ENCODE measurements around the gene PXYLP1.
"Not testable (repeated sequence)": the region's sequence is repeated elsewhere in the genome, so short reads cannot be mapped to it uniquely, and the experiment has no call there.

Gene PXYLP1, protein sequence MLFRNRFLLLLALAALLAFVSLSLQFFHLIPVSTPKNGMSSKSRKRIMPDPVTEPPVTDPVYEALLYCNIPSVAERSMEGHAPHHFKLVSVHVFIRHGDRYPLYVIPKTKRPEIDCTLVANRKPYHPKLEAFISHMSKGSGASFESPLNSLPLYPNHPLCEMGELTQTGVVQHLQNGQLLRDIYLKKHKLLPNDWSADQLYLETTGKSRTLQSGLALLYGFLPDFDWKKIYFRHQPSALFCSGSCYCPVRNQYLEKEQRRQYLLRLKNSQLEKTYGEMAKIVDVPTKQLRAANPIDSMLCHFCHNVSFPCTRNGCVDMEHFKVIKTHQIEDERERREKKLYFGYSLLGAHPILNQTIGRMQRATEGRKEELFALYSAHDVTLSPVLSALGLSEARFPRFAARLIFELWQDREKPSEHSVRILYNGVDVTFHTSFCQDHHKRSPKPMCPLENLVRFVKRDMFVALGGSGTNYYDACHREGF

DNA sequence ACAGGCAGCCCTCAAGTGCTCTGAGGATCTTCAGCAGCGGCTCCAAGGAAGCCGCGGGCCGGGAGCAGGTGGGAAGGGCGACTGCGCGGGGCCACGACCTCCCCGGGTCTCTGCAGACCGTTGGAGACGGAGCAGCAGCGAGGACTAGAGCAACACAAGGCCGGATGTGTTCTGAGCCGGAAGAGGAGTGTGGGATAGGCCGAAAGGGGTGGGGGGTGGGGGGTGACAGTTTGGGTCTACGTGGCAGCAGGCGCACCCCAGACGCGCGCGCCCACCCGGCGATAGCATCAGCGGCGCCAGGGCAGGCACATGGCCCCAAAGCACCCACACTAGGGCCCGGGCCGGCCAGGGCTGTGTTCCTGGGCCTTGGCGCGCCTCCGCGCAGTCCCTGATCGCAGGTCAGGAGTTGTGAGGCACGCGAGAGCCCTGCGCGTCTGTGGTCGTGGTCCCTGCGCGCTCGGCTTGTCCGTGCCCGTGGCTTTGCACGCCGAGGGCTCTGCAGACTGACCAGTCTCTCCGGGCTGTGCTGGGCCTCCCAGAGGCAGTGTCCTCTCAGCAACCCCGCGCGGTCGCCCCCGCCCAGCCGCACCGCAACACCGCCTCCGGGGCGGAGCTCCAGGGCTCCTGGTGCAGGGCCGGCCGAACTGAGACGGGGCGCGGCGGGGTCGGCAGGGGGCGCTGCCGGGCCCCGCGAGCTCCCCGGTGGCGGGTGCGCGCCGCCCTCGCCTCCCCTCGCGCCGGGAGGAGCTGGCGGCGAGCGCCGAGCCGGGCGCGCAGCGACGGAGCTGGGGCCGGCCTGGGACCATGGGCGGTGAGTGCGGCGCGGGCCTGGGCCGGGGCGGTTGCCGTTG, at the start of gene PXYLP1:
Gene PXYLP1 (plus strand): TSS at position 725 of the 851 bp plus-strand sequence. CDS start 28,351 bp downstream, outside the sequence.
- DNase-seq: peak; percentile 26

DNA sequence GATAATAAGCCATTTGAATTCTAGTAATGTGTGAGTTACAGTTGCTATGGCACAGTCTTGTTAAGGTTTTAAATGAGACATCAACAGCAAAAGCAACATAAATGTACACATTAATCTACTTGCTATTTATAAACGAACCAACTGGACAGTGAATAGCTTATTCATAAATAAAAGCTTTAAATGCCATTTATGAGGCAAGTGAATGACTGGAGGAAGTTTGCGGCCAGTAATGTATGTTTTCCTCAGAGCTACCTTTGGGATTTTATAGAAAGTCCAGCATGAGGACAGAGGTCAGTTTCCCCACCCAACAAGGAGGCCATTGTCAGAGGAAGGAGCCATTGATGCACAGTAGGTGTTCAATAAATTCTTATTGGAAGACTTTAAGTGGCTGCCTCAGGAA, 48.0 kb upstream of the PXYLP1 start:
- no peak for DNase-seq

DNA sequence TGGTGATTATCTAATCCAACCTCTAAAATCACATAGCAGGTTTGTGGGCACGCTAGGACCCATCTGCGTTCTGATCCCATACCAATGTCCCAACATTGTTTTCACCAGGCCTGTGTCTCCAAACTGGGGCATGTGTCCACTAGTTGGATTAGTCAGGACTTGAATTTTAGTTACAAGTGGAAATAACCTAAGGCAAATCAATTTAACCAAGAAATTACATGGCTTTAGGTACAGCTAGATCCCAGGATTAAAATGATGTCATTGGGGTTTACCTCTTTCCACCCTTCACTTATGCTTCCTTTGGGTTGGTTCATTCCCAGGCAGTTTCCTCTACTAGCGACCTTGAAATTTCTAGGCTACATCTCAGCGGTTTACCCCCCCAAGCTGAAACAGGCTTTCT, 47.2 kb upstream of the PXYLP1 start:
- no peak for DNase-seq

DNA sequence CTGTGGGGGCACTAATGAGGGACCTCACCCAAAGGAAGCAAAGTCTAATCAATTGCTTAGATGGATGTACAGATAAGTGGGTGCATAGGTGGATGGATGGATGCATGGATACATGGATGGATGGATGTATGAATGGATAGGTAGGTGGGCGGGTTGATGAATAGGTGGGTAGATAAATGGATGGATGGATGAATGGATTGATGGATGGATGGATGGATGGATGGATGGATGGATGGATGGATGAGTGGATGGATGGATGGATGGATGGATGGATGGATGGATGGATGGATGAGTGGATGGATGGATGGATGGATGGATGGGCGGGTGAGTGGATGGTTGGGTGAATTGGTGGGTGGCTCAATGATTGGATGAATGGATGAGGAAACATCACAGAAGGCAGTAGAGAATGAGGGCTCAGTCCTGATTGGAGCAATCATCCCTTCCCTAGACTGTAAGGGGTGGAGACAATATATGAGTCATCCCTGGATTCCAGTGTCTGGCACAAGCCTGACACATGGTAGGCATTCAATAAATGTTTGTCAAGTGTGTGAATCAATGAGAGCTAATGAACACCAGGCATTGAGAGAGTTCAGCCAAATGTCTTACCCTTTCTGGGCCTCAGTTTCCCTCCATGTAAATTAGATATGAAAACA, 40.4 kb upstream of the PXYLP1 start:
- DNase-seq: no peak

DNA sequence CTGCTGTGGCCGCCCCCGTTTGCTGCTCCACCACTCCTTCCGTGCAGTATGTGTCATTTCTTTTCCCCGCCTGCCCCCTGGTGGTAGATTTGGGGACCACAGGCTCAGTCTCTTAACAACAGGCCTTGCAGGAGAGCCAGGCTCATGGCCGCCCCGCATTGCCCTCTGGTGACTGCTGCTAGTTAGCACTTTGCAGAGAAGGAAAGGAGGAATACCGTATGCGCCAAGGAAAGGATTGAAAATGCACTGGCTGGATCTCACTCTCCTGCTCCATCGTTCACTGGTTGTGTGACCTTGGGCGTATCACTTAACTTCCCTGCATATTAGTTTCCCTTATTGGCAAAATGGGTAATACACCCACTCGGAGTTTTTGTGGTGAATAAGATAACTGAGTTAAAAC, 39.3 kb upstream of the PXYLP1 start:
- DNase-seq: peak; percentile 91

DNA sequence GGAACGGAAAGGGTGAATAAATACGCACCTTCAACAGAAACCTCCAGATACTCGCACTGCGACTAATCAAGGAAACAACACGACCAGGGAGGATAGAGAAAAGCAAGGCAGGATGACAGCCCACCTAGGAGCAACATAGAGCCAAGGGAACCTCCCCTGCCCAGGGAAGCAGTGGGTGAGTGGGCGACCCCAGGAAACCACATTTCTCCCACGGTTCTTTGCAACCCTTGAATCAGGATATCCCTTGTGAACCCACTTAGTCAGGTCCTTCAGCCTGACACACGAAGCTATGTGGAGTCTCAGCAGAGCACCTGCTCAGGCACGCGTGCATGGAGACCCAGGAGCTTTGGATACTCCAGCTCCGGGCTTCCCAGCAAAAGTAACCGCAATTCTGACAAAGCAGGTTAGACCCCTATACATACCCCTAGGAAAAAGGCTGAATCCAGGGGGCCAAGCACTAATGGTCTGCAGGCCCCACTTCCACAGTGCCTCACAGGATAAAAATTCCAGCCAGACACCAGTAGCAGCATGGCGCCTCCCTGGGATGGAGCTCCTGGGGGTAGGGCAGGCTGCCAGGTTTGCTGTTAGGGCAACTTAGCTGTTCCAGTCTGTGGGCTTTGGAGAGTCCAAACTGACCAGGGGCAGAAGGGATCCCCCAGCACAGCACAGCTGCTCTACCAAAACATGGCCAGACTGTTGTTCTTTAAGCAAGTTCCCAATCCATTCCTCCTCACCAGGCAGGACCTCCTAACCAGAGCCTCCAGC, 38.4 kb upstream of the PXYLP1 start:
- DNase-seq: no peak

DNA sequence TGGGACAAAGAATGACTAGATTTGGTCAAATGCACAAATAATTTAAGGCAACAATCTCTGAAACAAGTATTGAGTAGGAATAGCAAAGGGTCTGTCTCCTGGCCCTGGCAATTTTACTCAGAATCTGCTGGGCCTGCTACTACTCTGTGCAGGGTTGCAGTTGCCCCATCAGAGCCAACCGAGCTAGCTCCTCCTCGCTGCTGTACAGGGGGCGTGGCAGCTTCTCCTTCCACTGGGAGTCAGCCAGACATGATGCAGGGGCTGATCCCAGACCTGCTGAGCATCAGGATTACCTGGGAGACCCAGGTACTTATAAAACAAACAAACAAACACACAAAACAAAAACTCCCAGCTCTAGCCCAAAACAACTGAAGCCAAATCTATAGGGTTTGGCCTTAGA, 30.5 kb upstream of the PXYLP1 start:
- no peak for DNase-seq

DNA sequence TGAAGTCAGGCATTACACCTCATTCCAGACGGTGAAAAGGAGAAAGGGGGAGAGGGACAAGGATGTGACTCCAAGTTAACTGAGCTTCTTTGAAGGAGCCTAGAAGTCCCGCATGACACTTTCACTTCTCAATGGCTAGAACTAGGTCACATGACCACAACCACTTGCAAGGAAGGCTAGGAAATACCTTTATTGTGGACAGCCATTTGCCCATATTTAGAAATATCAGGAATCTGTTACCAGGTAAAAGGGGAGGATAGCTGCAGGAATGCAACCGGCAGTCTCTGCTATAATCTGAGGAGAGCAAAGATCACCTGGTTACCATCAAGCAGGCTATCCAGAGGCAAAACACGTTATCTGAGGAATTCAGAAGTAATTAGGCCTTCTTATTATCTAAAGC, 28.9 kb upstream of the PXYLP1 start:
- no peak for DNase-seq

DNA sequence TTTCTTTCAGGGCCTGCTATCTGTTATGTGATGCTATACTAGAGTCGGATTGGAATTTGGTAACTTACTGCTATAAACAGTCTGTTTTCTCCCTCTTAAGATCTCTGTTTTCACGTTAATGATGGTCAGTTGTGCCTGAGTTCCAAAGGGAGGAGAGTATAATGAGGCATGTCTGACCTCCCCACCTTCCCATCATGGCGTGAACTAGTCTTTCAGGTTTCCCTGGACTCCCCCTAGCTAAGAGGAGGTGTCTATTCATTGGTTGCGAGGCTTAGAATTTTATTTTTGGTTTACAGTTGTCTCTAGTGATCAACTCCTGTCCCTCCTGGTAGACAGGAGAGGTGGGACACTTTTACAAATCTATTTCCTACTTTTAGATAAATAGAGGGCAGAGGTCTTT, 27.8 kb upstream of the PXYLP1 start:
- DNase-seq: no peak

DNA sequence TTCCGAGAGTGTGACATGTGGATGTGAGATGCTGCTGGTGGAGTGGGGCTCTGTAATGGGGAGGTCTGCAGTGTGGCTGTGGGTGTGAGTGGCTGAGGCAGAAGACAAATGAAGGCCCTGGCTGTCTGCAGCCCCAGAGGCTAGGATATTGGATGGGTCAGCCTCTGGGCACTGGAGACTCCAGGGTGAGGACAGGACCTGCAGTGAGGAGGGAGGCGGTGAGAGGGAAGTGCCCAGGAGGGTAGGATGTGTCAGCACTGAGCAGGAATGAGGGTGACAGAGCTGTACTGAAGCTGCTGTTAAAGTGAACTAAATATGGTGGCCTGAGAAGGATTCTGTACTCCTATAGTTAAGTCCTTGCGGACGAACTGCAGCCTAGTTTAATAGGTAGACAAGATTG, 27.3 kb upstream of the PXYLP1 start:
- DNase-seq: no peak

DNA sequence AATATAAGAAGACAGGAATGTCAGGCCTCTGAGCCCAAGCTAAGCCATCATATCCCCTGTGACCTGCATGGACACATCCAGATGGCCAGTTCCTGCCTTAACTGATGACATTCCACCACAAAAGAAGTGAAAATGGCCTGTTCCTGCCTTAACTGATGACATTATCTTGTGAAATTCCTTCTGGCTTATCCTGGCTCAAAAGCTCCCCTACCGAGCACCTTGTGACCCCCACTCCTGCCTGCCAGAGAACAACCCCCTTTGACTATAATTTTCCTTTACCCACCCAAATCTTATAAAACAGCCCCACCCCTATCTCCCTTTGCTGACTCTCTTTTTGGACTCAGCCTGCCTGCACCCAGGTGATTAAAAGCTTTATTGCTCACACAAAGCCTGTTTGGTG, 20.3 kb upstream of the PXYLP1 start:
- DNase-seq: not testable (repeated sequence)

DNA sequence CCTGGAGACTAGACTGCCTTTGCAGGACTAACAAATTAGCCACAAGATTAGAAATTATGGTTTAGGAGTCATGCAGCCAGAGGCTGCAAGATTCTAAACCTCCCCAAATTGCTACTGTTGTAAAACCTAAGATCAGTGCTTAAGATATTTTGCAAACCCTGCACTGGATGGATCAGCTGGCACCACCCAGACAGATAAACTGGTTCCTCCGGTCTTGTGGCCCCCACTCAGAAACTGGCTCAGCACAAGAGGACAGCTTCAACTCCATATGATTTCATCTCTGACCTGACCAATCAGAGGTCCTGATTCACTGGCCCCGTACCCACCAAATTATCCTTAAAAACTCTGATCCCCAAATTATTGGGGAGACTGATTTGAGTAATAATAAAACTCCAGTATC, 19.5 kb upstream of the PXYLP1 start:
- no peak for DNase-seq

DNA sequence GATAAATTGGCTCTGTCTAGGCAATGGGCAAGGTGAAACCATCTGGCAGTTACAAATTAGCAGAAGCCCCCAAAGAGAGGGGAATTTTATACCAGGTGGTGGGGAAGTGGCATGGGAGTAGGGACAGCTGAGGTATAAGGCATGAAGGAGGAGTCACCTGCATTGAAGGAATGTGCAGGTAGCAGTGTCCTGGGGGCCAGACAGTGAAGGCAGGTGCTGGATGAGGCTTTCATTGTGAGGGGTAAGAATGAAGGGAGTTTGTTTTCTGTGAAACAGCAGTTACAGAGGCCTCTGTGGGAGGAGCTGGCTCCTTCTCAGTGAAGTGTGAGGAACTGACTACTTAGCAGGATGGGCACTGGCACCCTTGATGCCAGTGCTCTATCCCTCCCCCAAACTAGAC, 19.1 kb upstream of the PXYLP1 start:
- no peak for DNase-seq

DNA sequence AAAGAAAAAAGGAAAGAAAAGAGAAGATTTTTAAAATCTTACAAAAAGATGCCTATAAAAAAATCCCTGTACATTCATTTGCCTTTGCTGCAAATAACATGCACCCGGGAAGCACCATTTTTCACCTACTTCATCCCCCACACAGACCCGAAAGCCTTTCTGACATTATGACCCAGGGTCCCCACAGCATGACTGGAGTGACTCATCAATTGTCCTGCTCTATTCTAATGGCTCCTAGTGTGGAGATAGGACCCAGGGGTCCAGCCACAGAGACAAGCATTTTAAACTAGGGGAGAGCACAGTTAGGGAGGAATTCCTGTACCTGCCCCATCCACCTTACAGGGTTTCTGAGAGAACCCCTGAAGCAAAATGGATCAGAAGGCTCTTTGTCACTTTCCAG, 14.7 kb upstream of the PXYLP1 start:
- no peak for DNase-seq

DNA sequence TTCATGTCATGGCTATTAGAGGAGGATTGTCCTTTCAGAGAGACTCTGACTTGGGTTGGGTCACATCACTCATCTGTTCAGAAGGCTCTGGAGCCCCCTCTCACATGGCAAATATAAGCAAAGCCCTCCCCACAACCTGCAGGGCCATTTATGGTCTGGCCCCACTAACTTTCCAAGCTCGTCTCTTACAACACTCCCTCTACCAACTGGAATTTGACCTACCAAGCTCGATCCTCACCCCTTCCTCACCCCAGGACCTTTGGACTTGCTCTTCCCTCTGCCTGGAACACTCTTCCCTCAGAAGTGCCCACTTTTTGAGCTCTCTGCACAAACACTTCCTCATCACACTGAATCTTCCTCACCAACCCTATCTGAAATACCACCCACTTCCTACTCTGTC, 14.2 kb upstream of the PXYLP1 start:
- DNase-seq: no peak

DNA sequence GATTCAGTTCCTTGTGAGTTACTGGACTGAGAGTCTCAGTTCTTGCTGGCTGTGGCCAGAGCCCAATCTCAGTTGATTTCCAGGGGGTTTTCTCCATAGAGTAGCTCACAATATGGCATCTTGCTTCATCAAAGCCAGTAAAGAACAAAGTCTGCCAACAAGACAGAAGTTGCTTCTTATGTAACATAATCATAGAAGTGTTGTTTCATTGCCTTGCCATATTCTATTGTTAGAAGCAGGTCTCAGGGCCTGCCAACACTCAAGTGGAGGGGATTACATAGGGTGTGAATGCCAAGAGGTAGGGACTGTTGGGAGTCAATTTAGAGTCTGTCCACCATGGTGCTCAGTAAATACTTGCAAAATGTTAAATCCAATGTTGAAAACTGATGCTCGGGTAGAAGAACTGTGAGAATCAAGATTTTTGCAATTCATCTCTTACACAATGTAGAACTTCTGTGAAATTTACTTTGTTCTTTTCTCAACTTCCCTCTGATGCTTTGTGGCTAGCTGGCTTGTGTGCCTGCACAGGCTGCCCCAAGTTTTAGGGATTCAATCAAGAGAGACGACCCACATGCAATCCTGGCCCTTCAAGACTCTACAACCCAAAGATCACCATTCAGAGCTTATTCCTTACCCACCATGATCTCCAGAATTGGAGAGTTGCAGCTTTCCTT, 13.3 kb upstream of the PXYLP1 start:
- no peak for DNase-seq

DNA sequence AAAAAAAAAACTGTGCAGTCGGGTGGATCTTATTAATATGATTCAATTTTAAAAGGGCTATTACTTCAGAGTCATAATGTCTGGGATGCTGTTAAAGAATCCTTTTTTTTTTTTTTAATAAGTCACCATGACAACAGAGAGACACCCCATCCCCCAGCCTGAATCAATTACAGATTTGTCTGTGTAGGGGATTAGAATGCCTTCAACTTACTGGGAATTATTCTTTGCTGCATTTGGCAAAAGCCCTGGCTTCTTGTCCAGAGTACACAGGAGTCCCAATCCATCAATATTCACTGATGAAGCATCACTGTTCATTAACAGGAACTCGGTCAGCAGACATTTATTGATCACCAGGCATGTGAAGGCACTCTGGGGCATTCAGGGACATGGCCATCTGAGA, 12.7 kb upstream of the PXYLP1 start:
- no peak for DNase-seq

DNA sequence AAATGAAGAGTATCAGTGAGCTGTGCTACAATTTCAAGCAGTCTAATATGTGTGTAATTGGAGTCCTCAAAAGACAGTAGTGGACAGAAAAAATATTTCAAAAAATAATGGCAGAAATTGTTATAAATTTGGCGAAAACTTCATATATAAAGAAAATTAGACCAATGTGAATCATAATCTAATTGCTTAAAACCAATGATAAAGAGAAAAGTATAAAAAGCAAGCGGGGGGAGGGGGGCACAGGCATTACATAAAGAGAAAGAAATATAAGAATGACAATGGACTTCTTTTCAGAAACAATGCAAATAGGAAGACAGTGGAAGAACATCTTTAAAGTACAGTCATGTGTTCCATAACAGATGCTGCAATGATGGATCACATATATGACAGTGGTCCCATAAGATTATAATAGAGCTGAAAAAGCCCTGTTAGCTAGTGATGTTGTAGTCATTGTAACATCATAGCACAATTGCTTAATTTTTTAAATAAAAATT, 7.9 kb upstream of the PXYLP1 start:
- no peak for DNase-seq

DNA sequence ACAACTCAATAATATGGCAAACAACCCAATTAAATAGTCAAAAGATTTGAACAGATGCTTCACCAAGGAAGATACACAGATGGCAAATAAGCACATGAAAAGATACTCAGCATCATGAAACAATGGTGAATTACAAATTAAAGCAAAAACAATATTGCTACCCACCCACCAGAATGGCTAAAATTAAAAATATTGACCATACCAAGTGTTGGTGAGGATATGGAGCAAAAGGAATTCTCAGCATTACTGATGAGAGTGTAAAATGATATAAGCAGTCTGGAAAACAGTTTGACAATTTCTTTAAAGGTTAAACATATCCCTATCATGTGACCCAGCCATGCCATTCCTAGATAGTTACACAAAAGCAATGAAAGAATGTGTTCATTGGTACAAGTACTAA, 5.7 kb upstream of the PXYLP1 start:
- no peak for DNase-seq

DNA sequence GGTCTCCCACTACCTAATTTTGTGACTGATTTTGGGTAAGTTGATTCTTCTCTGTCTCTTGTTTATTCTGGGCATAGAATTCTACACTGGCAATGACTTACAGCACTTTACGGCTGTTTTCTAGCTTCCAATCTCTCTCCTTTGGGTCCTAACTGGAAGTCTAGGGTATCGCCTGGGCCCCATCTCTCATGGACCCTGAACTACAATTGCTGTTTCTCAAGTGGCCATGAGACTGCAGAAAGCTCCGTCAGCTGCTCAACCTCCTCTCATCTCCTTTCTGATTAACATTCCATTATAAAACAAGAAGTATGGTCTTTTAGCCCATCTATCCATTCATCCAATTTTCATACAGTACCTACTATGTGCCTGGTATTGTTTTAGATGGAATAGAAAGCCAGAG, 4.4 kb upstream of the PXYLP1 start:
- DNase-seq: no peak

DNA sequence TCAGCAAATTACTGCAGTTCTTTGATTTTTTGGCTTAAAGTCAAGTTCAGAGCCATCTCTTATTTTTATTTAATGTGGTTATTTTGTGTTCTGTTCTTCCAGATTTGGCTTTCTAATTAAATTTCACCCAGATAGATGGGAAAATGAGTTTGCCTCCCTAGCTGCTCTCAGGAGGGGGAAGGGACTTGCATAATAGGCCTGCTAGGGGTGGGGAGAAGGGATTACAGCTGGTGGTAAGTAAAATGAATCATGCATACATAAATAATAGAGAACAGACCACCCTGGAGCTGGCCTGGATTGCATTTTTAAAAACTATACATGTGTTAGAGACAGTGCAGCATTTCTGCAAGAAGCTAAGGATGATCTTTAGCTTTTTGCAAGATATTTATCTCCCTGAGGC, 3.9 kb upstream of the PXYLP1 start:
- DNase-seq: no peak

DNA sequence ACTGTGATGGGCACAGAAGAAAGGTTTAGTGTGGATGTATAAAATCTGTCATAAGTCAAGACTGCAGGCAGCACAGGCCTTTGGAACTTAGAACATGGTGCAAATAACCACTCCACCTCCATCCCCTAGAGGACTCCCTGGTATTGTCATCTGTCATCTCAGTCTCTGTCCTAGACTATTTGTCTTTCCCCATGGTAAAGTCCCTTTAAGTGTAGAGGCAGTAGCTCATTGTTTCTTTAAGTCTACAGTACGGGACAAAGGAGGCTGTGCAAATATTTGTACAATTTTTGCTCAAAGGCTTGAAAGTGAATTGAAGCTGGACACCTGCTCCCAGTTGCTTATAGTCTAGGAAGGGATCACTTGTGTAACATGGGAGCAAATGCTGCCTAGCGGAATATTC, 3.2 kb upstream of the PXYLP1 start:
- DNase-seq: peak; percentile 14

All from NCI-H2081 treated with DMSO at 0.1 percent for 48 hours (cell line).